Chondrocyte (in vitro differentiated cells): ENCODE results near the gene TFAP2B. TPM values are rescaled to one million over a fixed set of nuclear protein-coding genes. Genes with fewer than 3 reads are reported as not detected.
A peak's percentile ranks its signal among the peaks of the same experiment; 100 is the strongest.

ENCODE experiments used
- DNase-seq: peaks from one replicate; pipeline ENCODE4 v3.0.0; 2021; ENCODE audit warnings: mixed read lengths, low spot score
- H3K27ac Mint-ChIP-seq: one replicate; pipeline ENCODE4 v1.8.0; 2021; ENCODE audit warnings: mild to moderate bottlenecking, moderate library complexity, mixed read lengths; ENCODE audit not compliant: unreplicated experiment
- H3K27me3 Mint-ChIP-seq: 2 replicates; pipeline ENCODE4 v1.8.0; 2021; ENCODE audit warnings: low read depth, mixed read lengths
- H3K36me3 Mint-ChIP-seq: 2 replicates; pipeline ENCODE4 v1.8.0; 2021; ENCODE audit warnings: low read depth, mixed read lengths
- H3K4me1 Mint-ChIP-seq: 2 replicates; pipeline ENCODE4 v1.8.0; 2021; ENCODE audit warnings: low read depth, mild to moderate bottlenecking, mixed read lengths
- H3K4me3 Mint-ChIP-seq: one replicate; pipeline ENCODE4 v1.8.0; 2021; ENCODE audit warnings: mild to moderate bottlenecking, moderate library complexity, mixed read lengths; ENCODE audit not compliant: unreplicated experiment
- H3K9me3 Mint-ChIP-seq: 2 replicates; pipeline ENCODE4 v1.8.0; 2021; ENCODE audit warnings: low read depth, mixed read lengths
- CTCF ChIP-seq: fragments of 200-600 bp; sonication (generic); IDR thresholded peaks from 2 replicates; pipeline ENCODE4 v1.5.0; 2021; ENCODE audit warnings: antibody characterized with exemption, mild to moderate bottlenecking, moderate library complexity
- total RNA-seq: library from RNA; stranded (reverse); gene quantifications from 3 replicates; pipeline ENCODE4 v1.2.1, GENCODE V29; 2021

TFAP2B gene
- total RNA-seq, 1 donor from 2014 or later: 14.8 TPM

- Mint-ChIP-seq H3K36me3 (peaks cover 3% of the 10 kb centered on the region), H3K9me3 (no peaks in the 10 kb centered on the region), H3K4me1 (peaks cover 69% of the 10 kb centered on the region), H3K27me3 (peaks cover 2% of the 10 kb centered on the region), H3K27ac (peak overlapping the region; percentile 99), H3K4me3 (peak overlapping the region; percentile 98)
- TF ChIP-seq CTCF: no peak
- no peak for DNase-seq
Measured at GRCh38 chr6:50819904-50820868, 1.5 kb downstream of the TFAP2B start.

- Mint-ChIP-seq H3K4me1 (peaks cover 76% of the 10 kb centered on the region), H3K36me3 (peaks cover 3% of the 10 kb centered on the region), H3K4me3 (peak overlapping the region; percentile 98), H3K9me3 (no peaks in the 10 kb centered on the region), H3K27ac (peak overlapping the region; percentile 99), H3K27me3 (peaks cover 2% of the 10 kb centered on the region)
- no peak for TF ChIP-seq CTCF
- no peak for DNase-seq
Measured at GRCh38 chr6:50820869-50821264, 2.2 kb downstream of the TFAP2B start.

- Mint-ChIP-seq H3K27me3 (peaks cover 2% of the 10 kb centered on the region), H3K4me3 (peak overlapping the region; percentile 98), H3K27ac (peak overlapping the region; percentile 99), H3K36me3 (peaks cover 3% of the 10 kb centered on the region), H3K4me1 (peaks cover 82% of the 10 kb centered on the region), H3K9me3 (no peaks in the 10 kb centered on the region)
- no peak for TF ChIP-seq CTCF
- DNase-seq: no peak
Measured at GRCh38 chr6:50821441-50822077, 2.9 kb downstream of the TFAP2B start.

- Mint-ChIP-seq H3K4me1 (peaks cover 82% of the 10 kb centered on the region), H3K4me3 (peak overlapping the region; percentile 98), H3K27me3 (peaks cover 2% of the 10 kb centered on the region), H3K27ac (peak overlapping the region; percentile 99), H3K36me3 (peaks cover 3% of the 10 kb centered on the region), H3K9me3 (no peaks in the 10 kb centered on the region)
- no peak for TF ChIP-seq CTCF
- DNase-seq: no peak
Measured at GRCh38 chr6:50822078-50822476, 3.4 kb downstream of the TFAP2B start.
